Measurements from ENCODE around the gene HOXA3. TPM values are rescaled to one million over a fixed set of nuclear protein-coding genes. Genes with fewer than 3 reads are reported as not detected.

The HOXA3 gene
- total RNA-seq, 1 donor from 2014 or later = not detected

- intact Hi-C loops (cut with micrococcal nuclease) = no loop called here
- Mint-ChIP-seq H3K4me3 (no peak overlapping the region), H3K4me1 (ENCODE audit: low read depth) (peaks cover 20% of the 10 kb centered on the region), H3K36me3 (ENCODE audit: low read depth) (peaks cover 3% of the 10 kb centered on the region), H3K27me3 (ENCODE audit: insufficient read depth) (peaks cover 74% of the 10 kb centered on the region), H3K9me3 (no peaks in the 10 kb centered on the region), H3K27ac (no peak overlapping the region)
- DNase-seq (ENCODE audit: low spot score) = no peak
Observed at GRCh38 chr7:27100694-27101170, 51.7 kb downstream of the HOXA3 start.

GRCh38 chr7:27099453-27100370 is 52.7 kb downstream of the HOXA3 start:
- no peak for DNase-seq (ENCODE audit: low spot score)
- no peaks in the 10 kb centered on the region for H3K9me3 Mint-ChIP-seq
- intact Hi-C loops (cut with micrococcal nuclease) = loop anchor here (5.0 kb wide), 3 partner anchors 53 to 143 kb away; partner anchors contain the start of genes EVX1, HOXA13 and HOXA3
- H3K36me3 Mint-ChIP-seq (ENCODE audit: low read depth) = peaks cover 3% of the 10 kb centered on the region
- no peak overlapping the region for H3K27ac Mint-ChIP-seq
- H3K4me3 Mint-ChIP-seq = no peak overlapping the region
- peaks cover 78% of the 10 kb centered on the region for H3K27me3 Mint-ChIP-seq (ENCODE audit: insufficient read depth)
- peaks cover 26% of the 10 kb centered on the region for H3K4me1 Mint-ChIP-seq (ENCODE audit: low read depth)

GRCh38 chr7:27098578-27099451 is 53.6 kb downstream of the HOXA3 start:
- no peaks in the 10 kb centered on the region for H3K9me3 Mint-ChIP-seq
- peaks cover 81% of the 10 kb centered on the region for H3K27me3 Mint-ChIP-seq (ENCODE audit: insufficient read depth)
- H3K36me3 Mint-ChIP-seq (ENCODE audit: low read depth) = peaks cover 3% of the 10 kb centered on the region
- peaks cover 29% of the 10 kb centered on the region for H3K4me1 Mint-ChIP-seq (ENCODE audit: low read depth)
- no peak overlapping the region for H3K4me3 Mint-ChIP-seq
- no peak overlapping the region for H3K27ac Mint-ChIP-seq
- DNase-seq (ENCODE audit: low spot score) = no peak
- intact Hi-C loops (cut with micrococcal nuclease) = loop anchor here (5.0 kb wide), 3 partner anchors 53 to 143 kb away; partner anchors contain the start of genes EVX1, HOXA13 and HOXA3

- H3K9me3 Mint-ChIP-seq = no peaks in the 10 kb centered on the region
- H3K4me3 Mint-ChIP-seq = peak overlapping the region; percentile 85
- peaks cover 3% of the 10 kb centered on the region for H3K36me3 Mint-ChIP-seq (ENCODE audit: low read depth)
- no peak for DNase-seq (ENCODE audit: low spot score)
- H3K27ac Mint-ChIP-seq = no peak overlapping the region
- H3K4me1 Mint-ChIP-seq (ENCODE audit: low read depth) = peaks cover 25% of the 10 kb centered on the region
- peaks cover 76% of the 10 kb centered on the region for H3K27me3 Mint-ChIP-seq (ENCODE audit: insufficient read depth)
- intact Hi-C loops (cut with micrococcal nuclease) = loop anchor here (2.0 to 5.0 kb wide), 7 partner anchors 37 to 1235 kb away; partner anchors contain the start of genes EVX1, HOXA13, HOXA3 and SKAP2
Observed at GRCh38 chr7:27097686-27098577, 54.5 kb downstream of the HOXA3 start.

- Mint-ChIP-seq H3K27ac (peak overlapping the region; percentile 67), H3K27me3 (ENCODE audit: insufficient read depth) (peaks cover 76% of the 10 kb centered on the region), H3K4me3 (peak overlapping the region; percentile 85), H3K36me3 (ENCODE audit: low read depth) (peaks cover 3% of the 10 kb centered on the region), H3K4me1 (ENCODE audit: low read depth) (peaks cover 18% of the 10 kb centered on the region), H3K9me3 (no peaks in the 10 kb centered on the region)
- no peak for DNase-seq (ENCODE audit: low spot score)
- intact Hi-C loops (cut with micrococcal nuclease) = loop anchor here (2.0 to 5.0 kb wide), 7 partner anchors 38 to 1234 kb away; partner anchors contain the start of genes EVX1, HOXA13, HOXA3 and SKAP2
Observed at GRCh38 chr7:27096768-27097514, 55.4 kb downstream of the HOXA3 start.

- intact Hi-C loops (cut with micrococcal nuclease) = loop anchor here (2.0 to 5.0 kb wide), 7 partner anchors 39 to 1233 kb away; partner anchors contain the start of genes EVX1, HOXA13, HOXA3 and SKAP2
- peaks cover 76% of the 10 kb centered on the region for H3K27me3 Mint-ChIP-seq (ENCODE audit: insufficient read depth)
- H3K27ac Mint-ChIP-seq = peak within 1 kb of the TSS; percentile 73
- peak; percentile 48 for DNase-seq (ENCODE audit: low spot score)
- H3K36me3 Mint-ChIP-seq (ENCODE audit: low read depth) = peaks cover 3% of the 10 kb centered on the region
- H3K4me1 Mint-ChIP-seq (ENCODE audit: low read depth) = peaks cover 18% of the 10 kb centered on the region
- peak within 1 kb of the TSS; percentile 85 for H3K4me3 Mint-ChIP-seq
- H3K9me3 Mint-ChIP-seq = no peaks in the 10 kb centered on the region
Observed at GRCh38 chr7:27095897-27096767, 56.3 kb downstream of the HOXA3 start, which contains the start of gene HOXA1. Gene HOXA1, minus strand, starts transcription at chr7:27096000. Its CDS starts 88 bp downstream, at chr7:27095912.

GRCh38 chr7:27095050-27095896 is 57.1 kb downstream of the HOXA3 start:
- Mint-ChIP-seq H3K27ac (peak overlapping the region; percentile 73), H3K36me3 (ENCODE audit: low read depth) (peaks cover 3% of the 10 kb centered on the region), H3K4me1 (ENCODE audit: low read depth) (peaks cover 18% of the 10 kb centered on the region), H3K27me3 (ENCODE audit: insufficient read depth) (peaks cover 77% of the 10 kb centered on the region), H3K9me3 (no peaks in the 10 kb centered on the region), H3K4me3 (peak overlapping the region; percentile 85)
- DNase-seq (ENCODE audit: low spot score) = no peak
- intact Hi-C loops (cut with micrococcal nuclease) = loop anchor here (5.0 kb wide), 3 partner anchors 57 to 147 kb away; partner anchors contain the start of genes EVX1, HOXA13 and HOXA3

GRCh38 chr7:27094304-27095049 is 57.9 kb downstream of the HOXA3 start:
- intact Hi-C loops (cut with micrococcal nuclease) = loop anchor here (5.0 kb wide), 3 partner anchors 58 to 148 kb away; partner anchors contain the start of genes EVX1, HOXA13 and HOXA3
- no peak for DNase-seq (ENCODE audit: low spot score)
- Mint-ChIP-seq H3K27me3 (ENCODE audit: insufficient read depth) (peaks cover 77% of the 10 kb centered on the region), H3K9me3 (no peaks in the 10 kb centered on the region), H3K4me3 (peak overlapping the region; percentile 85), H3K27ac (no peak overlapping the region), H3K4me1 (ENCODE audit: low read depth) (peaks cover 18% of the 10 kb centered on the region), H3K36me3 (ENCODE audit: low read depth) (peaks cover 3% of the 10 kb centered on the region)

- H3K27me3 Mint-ChIP-seq (ENCODE audit: insufficient read depth) = peaks cover 77% of the 10 kb centered on the region
- intact Hi-C loops (cut with micrococcal nuclease) = no loop called here
- H3K27ac Mint-ChIP-seq = no peak overlapping the region
- H3K9me3 Mint-ChIP-seq = no peaks in the 10 kb centered on the region
- no peaks in the 10 kb centered on the region for H3K36me3 Mint-ChIP-seq (ENCODE audit: low read depth)
- DNase-seq (ENCODE audit: low spot score) = no peak
- no peak overlapping the region for H3K4me3 Mint-ChIP-seq
- H3K4me1 Mint-ChIP-seq (ENCODE audit: low read depth) = peaks cover 18% of the 10 kb centered on the region
Observed at GRCh38 chr7:27093184-27093895, 59.0 kb downstream of the HOXA3 start.

All from activated T-helper 1 cell treated with anti-CD3 and anti-CD28 coated beads, Interleukin-12 subunit alpha, Interleukin-12 subunit beta, Interleukin-2, Interleukin-4 antibody, amounts not matched to agents 30 ng/mL and 10 ng/mL and 1 ng/mL, durations not matched to agents 14 hours and 24 hours and 36 hours (primary cell).